OCI-LY3 (cell line): ENCODE measurements around the gene BACH2.
"Not testable (repeated sequence)": the region's sequence is repeated elsewhere in the genome, so short reads cannot be mapped to it uniquely, and the experiment has no call there.

Source experiments
- H2AFZ ChIP-seq: fragments of 200-600, 300-600 bp; shearing (Covaris generic); 2 replicates; pipeline ENCODE4 v1.6.0; 2014; ENCODE audit warnings: antibody characterized with exemption, low read depth, low read length
- H3K27ac ChIP-seq: fragments of 200-600, 300-600 bp; sonication (generic); 2 replicates; pipeline ENCODE4 v1.5.1; 2014; ENCODE audit warnings: mild to moderate bottlenecking, low read length, moderate library complexity, mixed read lengths
- H3K27me3 ChIP-seq: fragments of 200-600, 300-600 bp; sonication (generic); 2 replicates; pipeline ENCODE4 v1.6.1; 2014; ENCODE audit warnings: low read depth, low read length, mixed read lengths
- H3K36me3 ChIP-seq: fragments of 200-600, 300-600 bp; sonication (generic); replicated peaks from 2 replicates; pipeline ENCODE3; 2014; ENCODE audit warnings: low read depth, low read length, mixed read lengths
- H3K4me1 ChIP-seq: fragments of 300-600, 200-600 bp; sonication (generic); 2 replicates; pipeline ENCODE4 v1.6.1; 2014; ENCODE audit warnings: low read length, mixed read lengths
- H3K4me2 ChIP-seq: fragments of 200-600, 300-600 bp; sonication (generic); 2 replicates; pipeline ENCODE4 v1.6.1; 2014; ENCODE audit warnings: low read length, mixed read lengths
- H3K4me3 ChIP-seq: fragments of 300-600, 200-600 bp; sonication (generic); 2 replicates; pipeline ENCODE4 v1.5.1; 2014; ENCODE audit warnings: antibody characterized with exemption, mild to moderate bottlenecking, low read length, moderate library complexity
- H3K79me2 ChIP-seq: fragments of 300-600, 200-600 bp; shearing (Covaris generic); 2 replicates; pipeline ENCODE4 v1.6.1; 2014; ENCODE audit warnings: mild to moderate bottlenecking, low read length, mixed read lengths
- H3K9ac ChIP-seq: fragments of 300-600, 200-600 bp; shearing (Covaris generic); 2 replicates; pipeline ENCODE4 v1.6.0; 2014; ENCODE audit warnings: mild to moderate bottlenecking, low read length, moderate library complexity
- H3K9me3 ChIP-seq: fragments of 200-600, 300-600 bp; shearing (Covaris generic); 2 replicates; pipeline ENCODE4 v1.6.1; 2014; ENCODE audit warnings: low read length, mixed read lengths; ENCODE audit not compliant: insufficient read depth
- H4K20me1 ChIP-seq: fragments of 200-600, 300-600 bp; sonication (generic); 2 replicates; pipeline ENCODE4 v1.6.1; 2016; ENCODE audit warnings: low read length, mixed read lengths; ENCODE audit not compliant: insufficient read depth
- EZH2phosphoT487 ChIP-seq: fragments of 200-600 bp; shearing (Covaris generic); IDR thresholded peaks from 2 replicates; pipeline ENCODE4 v1.6.1; 2018; ENCODE audit warnings: antibody characterized with exemption, mixed run types, low read depth
- TF ChIP-seq, protein P1 (sequence below): fragments of 200-600, 300-600 bp; sonication (generic); IDR thresholded peaks from 2 replicates; pipeline ENCODE4 v1.5.1; 2014; ENCODE audit warnings: antibody characterized with exemption, low read length, low read depth

BACH2 gene

GRCh38 chr6:90136176-90136575 is 160.5 kb downstream of the BACH2 start:
- H3K4me3 ChIP-seq, result no peak overlapping the region

GRCh38 chr6:90135667-90136066 is 161.0 kb downstream of the BACH2 start:
- Histone ChIP-seq H3K4me3 (no peak overlapping the region), H3K36me3 (no peaks in the 10 kb centered on the region), H3K27me3 (peaks cover 56% of the 10 kb centered on the region), H2AFZ (no peak overlapping the region), H3K9me3 (no peaks in the 10 kb centered on the region), H3K27ac (no peak overlapping the region), H3K9ac (no peak overlapping the region), H3K4me1 (no peaks in the 10 kb centered on the region), H4K20me1 (no peaks in the 10 kb centered on the region), H3K4me2 (no peak overlapping the region), H3K79me2 (no peaks in the 10 kb centered on the region)
- TF ChIP-seq, protein P1, sequence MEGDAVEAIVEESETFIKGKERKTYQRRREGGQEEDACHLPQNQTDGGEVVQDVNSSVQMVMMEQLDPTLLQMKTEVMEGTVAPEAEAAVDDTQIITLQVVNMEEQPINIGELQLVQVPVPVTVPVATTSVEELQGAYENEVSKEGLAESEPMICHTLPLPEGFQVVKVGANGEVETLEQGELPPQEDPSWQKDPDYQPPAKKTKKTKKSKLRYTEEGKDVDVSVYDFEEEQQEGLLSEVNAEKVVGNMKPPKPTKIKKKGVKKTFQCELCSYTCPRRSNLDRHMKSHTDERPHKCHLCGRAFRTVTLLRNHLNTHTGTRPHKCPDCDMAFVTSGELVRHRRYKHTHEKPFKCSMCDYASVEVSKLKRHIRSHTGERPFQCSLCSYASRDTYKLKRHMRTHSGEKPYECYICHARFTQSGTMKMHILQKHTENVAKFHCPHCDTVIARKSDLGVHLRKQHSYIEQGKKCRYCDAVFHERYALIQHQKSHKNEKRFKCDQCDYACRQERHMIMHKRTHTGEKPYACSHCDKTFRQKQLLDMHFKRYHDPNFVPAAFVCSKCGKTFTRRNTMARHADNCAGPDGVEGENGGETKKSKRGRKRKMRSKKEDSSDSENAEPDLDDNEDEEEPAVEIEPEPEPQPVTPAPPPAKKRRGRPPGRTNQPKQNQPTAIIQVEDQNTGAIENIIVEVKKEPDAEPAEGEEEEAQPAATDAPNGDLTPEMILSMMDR, result no peak
- TF ChIP-seq EZH2phosphoT487, result no peak

More at GRCh38 chr6:90136176-90136575, 160.5 kb downstream of the BACH2 start:
- Histone ChIP-seq H3K79me2 (no peaks in the 10 kb centered on the region), H3K4me2 (no peak overlapping the region), H3K36me3 (no peaks in the 10 kb centered on the region), H2AFZ (no peak overlapping the region), H3K27me3 (peaks cover 53% of the 10 kb centered on the region), H3K4me1 (no peaks in the 10 kb centered on the region), H4K20me1 (no peaks in the 10 kb centered on the region), H3K9me3 (no peaks in the 10 kb centered on the region), H3K27ac (no peak overlapping the region), H3K9ac (no peak overlapping the region)
- no peak for TF ChIP-seq EZH2phosphoT487
- TF ChIP-seq, protein P1, result no peak

DNA sequence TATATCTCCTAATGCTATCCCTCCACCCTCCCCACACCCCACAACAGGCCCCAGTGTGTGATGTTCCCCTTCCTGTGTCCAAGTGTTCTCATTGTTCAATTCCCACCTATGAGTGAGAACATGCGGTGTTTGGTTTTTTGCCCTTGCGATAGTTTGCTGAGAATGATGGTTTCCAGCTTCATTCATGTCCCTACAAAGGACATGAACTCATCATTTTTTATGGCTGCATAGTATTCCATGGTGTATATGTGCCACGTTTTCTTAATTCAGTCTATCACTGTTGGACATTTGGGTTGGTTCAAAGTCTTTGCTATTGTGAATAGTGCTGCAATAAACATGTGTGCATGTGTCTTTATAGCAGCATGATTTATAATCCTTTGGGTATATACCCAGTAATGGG is 163.0 kb downstream of the BACH2 start:
- H3K79me2 ChIP-seq, H3K36me3 ChIP-seq, H3K4me2 ChIP-seq, H2AFZ ChIP-seq, H3K4me1 ChIP-seq, H4K20me1 ChIP-seq, H3K9ac ChIP-seq, H3K27ac ChIP-seq, H3K4me3 ChIP-seq, H3K9me3 ChIP-seq: not testable (repeated sequence)
- peaks cover 45% of the 10 kb centered on the region for H3K27me3 ChIP-seq

GRCh38 chr6:90131614-90132423 is 164.8 kb downstream of the BACH2 start:
- no peak for TF ChIP-seq EZH2phosphoT487
- TF ChIP-seq, protein P1, result no peak
- Histone ChIP-seq H3K79me2 (no peaks in the 10 kb centered on the region), H2AFZ (no peak overlapping the region), H3K27me3 (peaks cover 45% of the 10 kb centered on the region), H3K27ac (no peak overlapping the region), H3K36me3 (no peaks in the 10 kb centered on the region), H4K20me1 (no peaks in the 10 kb centered on the region), H3K4me3 (no peak overlapping the region), H3K4me2 (no peak overlapping the region), H3K9ac (no peak overlapping the region), H3K9me3 (no peaks in the 10 kb centered on the region), H3K4me1 (no peaks in the 10 kb centered on the region)
